Heart right ventricle (tissue), 16 donors: ENCODE data around the gene ATP2B1. TPM values are rescaled to one million over a fixed set of nuclear protein-coding genes. Genes with fewer than 3 reads are reported as not detected.

Source experiments
- ATAC-seq, 8 donors: fragments of 200-7000 bp; cut with Tn5 transposase; one replicate each; pipeline ENCODE4 v1.9.1; 2020; ENCODE audit warnings: mild to moderate bottlenecking in 8 of 8, moderate library complexity in 8 of 8, moderate number of reproducible peaks in 1 of 8
- DNase-seq, 2 donors: peaks; one replicate each; pipeline ENCODE4 v3.0.0-alpha.2; 2020
- H3K27ac ChIP-seq, 10 donors: fragments of 200-600 bp; sonication (generic) in 2 of 10; one replicate each; pipeline versions ENCODE4 v1.5.0 to v1.8.0; 2020 to 2022; ENCODE audit warnings: mild to moderate bottlenecking in 3 of 10
- H3K27me3 ChIP-seq, 7 donors: fragments of 200-600 bp; one replicate each; pipeline ENCODE4 v1.8.0; 2021 to 2022; ENCODE audit warnings: mild to moderate bottlenecking in 2 of 7
- H3K36me3 ChIP-seq, 9 donors: fragments of 200-600 bp; sonication (generic) in 1 of 9; one replicate each; pipeline versions ENCODE4 v1.5.0 to v1.8.0; 2020 to 2022; ENCODE audit warnings: mild to moderate bottlenecking in 2 of 9
- H3K4me1 ChIP-seq, 9 donors: fragments of 200-600 bp; sonication (generic) in 1 of 9; one replicate each; pipeline versions ENCODE4 v1.5.0 to v1.8.0; 2020 to 2022; ENCODE audit warnings: mild to moderate bottlenecking in 4 of 9
- H3K4me3 ChIP-seq, 10 donors: fragments of 200-600 bp; sonication (generic) in 2 of 10; one replicate each; pipeline versions ENCODE4 v1.5.0 to v1.8.0; 2020 to 2022; ENCODE audit warnings: mild to moderate bottlenecking in 7 of 10, moderate library complexity in 2 of 10
- H3K9me3 ChIP-seq, 11 donors: fragments of 200-600 bp in 10 of 11; sonication (generic) in 2 of 11; one replicate each; pipeline versions ENCODE4 v1.5.0 to v1.8.0; 2013 to 2022; ENCODE audit warnings: mild to moderate bottlenecking in 2 of 11, control low read depth in 1 of 11, moderate library complexity in 1 of 11
- CTCF ChIP-seq, 9 donors: fragments of 200-600 bp; sonication (generic) in 2 of 9; IDR thresholded peaks; one replicate each; pipeline versions ENCODE4 v1.5.0 to v1.8.0; 2021 to 2022; ENCODE audit warnings: antibody characterized with exemption in 9 of 9, mild to moderate bottlenecking in 5 of 9, moderate library complexity in 1 of 9
- WGBS, 2 donors: extraction: QIAGEN DNeasy Blood & Tissue Kit; methylation state at CpG; one replicate each; pipeline ENCODE4 v1.1.7; 2013; ENCODE audit warnings: inconsistent platforms in 1 of 2; 5-methylcytosine and 5-hydroxymethylcytosine counted together
- intact Hi-C, 10 donors: fragments of 100-400 bp; cut with DNase I; formaldehyde crosslinking; loops; one replicate each; pipeline versions ENCODE4 v1.11.1 to v1.14.2; 2022
- polyA plus RNA-seq, 2 donors: library from polyadenylated mRNA; stranded (reverse); fragments of 200-250 nt; gene quantifications; one replicate each; pipeline ENCODE4 v1.2.3, GENCODE V29; 2013
- total RNA-seq, 10 donors: library from RNA; stranded (reverse); fragmentation: NEBNext Ultra II Directional in 3 of 10; extraction: Animal tissue kit (Norgen Biotek cat#: 25700) in 3 of 10; gene quantifications; one replicate each; pipeline versions ENCODE4 v1.2.1 to v1.2.4, GENCODE V29; 2021 to 2023
- donor health status: Arrhythmogenic right ventricular cardiomyopathy.
- donor health status: ischemic (EF 13 %, LVEDD 7.1; RV severe dilation, severe dysfunction).
- donor health status: healthy with polysubstance abuse.
- donor health status: DM: no; HTN: yes; CAD: no.
- donor health status: DM: no; HTN: no; CAD: no.
- donor health status: ischemic (EF 25% LVEDD 6.9; RV normal size, moderate dysfunction).
- donor health status: ischemic (EF 25% LVEDD 5.7; RV mildly dilated, moderate dysfunction).
- donor health status: healthy.
- donor health status: DM: yes; HTN: yes; CAD: no.
- donor health status: Ischemic cardiomyopathy.
- donor health status: ischemic (EF 35%, LVEDD 5.7; RV mildly dilated, moderate dysfunction).
- donor health status: nonischemic (EF 11% LVEDD 7.7; RV severe dilation, severe dysfunction).
- donor health status: DM: yes; HTN: yes; CAD: no.
- donor health status: PGD.
- donor health status: ischemic (EF 29% LVEDD 5.4; RV normal size, mild dysfunction).
- donor health status: nonischemic (EF 23%, LVEDD 6.1; RV moderate dilation, normal function).

The ATP2B1 gene
- total and polyA plus RNA-seq, 12 donors, result 5.9 to 20.5 (median 15.2) TPM

- intact Hi-C loops, result loop anchor here in 4 of 10 donors (5.0 to 10.0 kb wide), 2 partner anchors 162 to 164 kb away; no protein-coding TSS in a partner anchor
- no peak overlapping the region for H3K27ac ChIP-seq
- no peaks in the 10 kb centered on the region for H3K36me3 ChIP-seq
- no peaks in the 10 kb centered on the region for H3K27me3 ChIP-seq
- no peak for ATAC-seq
- H3K9me3 ChIP-seq, result no peaks in the 10 kb centered on the region
- peak overlapping the region in 5 of 10 donors; percentile 76 to 91 (median 86) for H3K4me3 ChIP-seq
- DNase-seq, result no peak
- no peak for TF ChIP-seq CTCF (IDR thresholded peaks at IDR 0.05)
- 88 to 93% methylated on average over 7 of the region's 7 CpGs for WGBS, 2 donors
- H3K4me1 ChIP-seq, result peaks cover 0 to 38% (median 21%) of the 10 kb centered on the region in 9 donors
Observed at GRCh38 chr12:89706551-89706950, 2.1 kb downstream of the ATP2B1 start.

- Histone ChIP-seq H3K9me3 (no peaks in the 10 kb centered on the region), H3K36me3 (no peaks in the 10 kb centered on the region), H3K27me3 (no peaks in the 10 kb centered on the region), H3K4me3 (no peak overlapping the region), H3K4me1 (peaks cover 0 to 32% (median 11%) of the 10 kb centered on the region in 9 donors), H3K27ac (no peak overlapping the region)
- TF ChIP-seq CTCF (IDR thresholded peaks at IDR 0.05), result no peak
- DNase-seq (no peak), ATAC-seq (no peak)
- intact Hi-C loops, result loop anchor here in 2 of 10 donors (10.0 kb wide), 1 partner anchor 160 kb away; no protein-coding TSS in a partner anchor
- 88 to 92% methylated on average over 1 of the region's 1 CpG for WGBS, 2 donors
Observed at GRCh38 chr12:89704457-89704856, 4.2 kb downstream of the ATP2B1 start.

GRCh38 chr12:89703768-89704167 lies 4.9 kb downstream of the ATP2B1 start:
- Histone ChIP-seq H3K9me3 (no peaks in the 10 kb centered on the region), H3K27me3 (no peaks in the 10 kb centered on the region), H3K4me1 (peaks cover 0 to 32% (median 11%) of the 10 kb centered on the region in 9 donors), H3K4me3 (no peak overlapping the region), H3K36me3 (no peaks in the 10 kb centered on the region), H3K27ac (no peak overlapping the region)
- WGBS, 2 donors, result 83 to 88% methylated on average over 1 of the region's 1 CpG
- no peak for TF ChIP-seq CTCF (IDR thresholded peaks at IDR 0.05)
- DNase-seq, result no peak
- ATAC-seq, result no peak
- intact Hi-C loops, result loop anchor here in 2 of 10 donors (10.0 kb wide), 1 partner anchor 159 kb away; no protein-coding TSS in a partner anchor

GRCh38 chr12:89702503-89702902 lies 6.1 kb downstream of the ATP2B1 start:
- TF ChIP-seq CTCF (IDR thresholded peaks at IDR 0.05), result no peak
- H3K9me3 ChIP-seq, result no peaks in the 10 kb centered on the region
- H3K27me3 ChIP-seq, result no peaks in the 10 kb centered on the region
- H3K36me3 ChIP-seq, result no peaks in the 10 kb centered on the region
- intact Hi-C loops, result loop anchor here in 2 of 10 donors (10.0 kb wide), 1 partner anchor 158 kb away; no protein-coding TSS in a partner anchor
- H3K27ac ChIP-seq, result no peak overlapping the region
- H3K4me3 ChIP-seq, result no peak overlapping the region
- 95 to 100% methylated on average over 1 of the region's 1 CpG for WGBS, 2 donors
- H3K4me1 ChIP-seq, result peaks cover 0 to 31% (median 9%) of the 10 kb centered on the region in 9 donors
- DNase-seq (no peak), ATAC-seq (no peak)
